ENCODE data around the gene PAQR5.
"Not testable (repeated sequence)": the region's sequence is repeated elsewhere in the genome, so short reads cannot be mapped to it uniquely, and the experiment has no call there.

- TF ChIP-seq CTCF, POLR2A (IDR thresholded peaks at IDR 0.05): not testable (repeated sequence)
Observed at GRCh38 chr15:69382176-69382575, 83.5 kb downstream of the PAQR5 start.

Data from lower leg skin (tissue), 3 donors.